DMS 273 treated with DMSO at 0.1 percent for 48 hours (cell line): ENCODE measurements around the gene AKNA.
"Not testable (repeated sequence)": the region's sequence is repeated elsewhere in the genome, so short reads cannot be mapped to it uniquely, and the experiment has no call there.

Experiments
- DNase-seq: peaks from one replicate; lab custom pipeline; 2025; lab: John Stamatoyannopoulos, UW

AKNA gene

GRCh38 chr9:114341152-114341830 lies 46.5 kb downstream of the AKNA start:
- DNase-seq = no peak

GRCh38 chr9:114339130-114339908 lies 48.5 kb downstream of the AKNA start:
- no peak for DNase-seq

- no peak for DNase-seq
Observed at GRCh38 chr9:114338187-114338586, 49.6 kb downstream of the AKNA start.

- DNase-seq = no peak
Observed at GRCh38 chr9:114336699-114337395, 50.9 kb downstream of the AKNA start.

GRCh38 chr9:114336157-114336556 lies 51.6 kb downstream of the AKNA start:
- no peak for DNase-seq

GRCh38 chr9:114335745-114336144 lies 52.0 kb downstream of the AKNA start:
- no peak for DNase-seq

GRCh38 chr9:114334490-114334889 lies 53.3 kb downstream of the AKNA start:
- DNase-seq = no peak

GRCh38 chr9:114333718-114334117 lies 54.1 kb downstream of the AKNA start:
- not testable (repeated sequence) for DNase-seq

GRCh38 chr9:114332474-114333040 lies 55.2 kb downstream of the AKNA start:
- DNase-seq = not testable (repeated sequence)

GRCh38 chr9:114331229-114332195 lies 56.3 kb downstream of the AKNA start:
- not testable (repeated sequence) for DNase-seq

GRCh38 chr9:114330636-114331035 lies 57.1 kb downstream of the AKNA start:
- DNase-seq = no peak

- not testable (repeated sequence) for DNase-seq
Observed at GRCh38 chr9:114329625-114330022, 58.2 kb downstream of the AKNA start, which contains the start of gene ORM2. Gene ORM2 (plus strand): TSS chr9:114329869. CDS start chr9:114329905, 36 bp downstream.

- DNase-seq = not testable (repeated sequence)
Observed at GRCh38 chr9:114328937-114329624, 58.7 kb downstream of the AKNA start.

- DNase-seq = not testable (repeated sequence)
Observed at GRCh38 chr9:114328357-114328820, 59.4 kb downstream of the AKNA start.

- DNase-seq = no peak
Observed at GRCh38 chr9:114327749-114328148, 60.0 kb downstream of the AKNA start.

- DNase-seq = not testable (repeated sequence)
Observed at GRCh38 chr9:114325684-114326254, 62.0 kb downstream of the AKNA start.

- not testable (repeated sequence) for DNase-seq
Observed at GRCh38 chr9:114324965-114325364, 62.8 kb downstream of the AKNA start.

GRCh38 chr9:114324492-114324891 lies 63.3 kb downstream of the AKNA start:
- no peak for DNase-seq

- not testable (repeated sequence) for DNase-seq
Observed at GRCh38 chr9:114323849-114324248, 63.9 kb downstream of the AKNA start.
